K562 (cell line): ENCODE measurements around the gene SERTAD1. TPM values are rescaled to one million over a fixed set of nuclear protein-coding genes. Genes with fewer than 3 reads are reported as not detected.

Experiments
- ATAC-seq: fragments of 200-7000 bp; cut with Tn5 transposase; 3 replicates; pipeline ENCODE4 v1.9.1; 2020; ENCODE audit warnings: moderate library complexity
- BruUV-seq: library from RNA; stranded (reverse); fragments of 400-500 nt; replicated peaks from 2 replicates; lab custom pipeline; 2021; lab: Mats Ljungman, UMichigan
- CTCF ChIA-PET: fragments of 300-600 bp; formaldehyde crosslinking; extraction: SDS; loops from one replicate; lab custom pipeline; 2021; ENCODE audit warnings: low intra/inter-chr PET ratio; lab: Yijun Ruan, JAX
- POLR2A ChIA-PET: fragments of 300-600, 350-650 bp; sonication (Branson Sonifier 250); formaldehyde crosslinking; extraction: SDS; loops from one replicate; lab custom pipeline; 2021; ENCODE audit warnings: antibody characterized with exemption, inconsistent platforms; lab: Yijun Ruan, JAX
- DNase-seq, 4 experiments: peaks; one replicate each; pipeline versions ENCODE4 v3.0.0 to v3.0.0-alpha.2; 2011 to 2018; ENCODE audit warnings: low spot score in 3 of 4, mixed read lengths in 3 of 4; ENCODE audit errors: extremely low read depth in 1 of 4
- FAIRE-seq: peaks from 2 replicates; lab custom pipeline; 2011; peaks lifted over from hg19 to GRCh38; lab: Jason Lieb, UNC
- H2AFZ ChIP-seq: 2 replicates; pipeline ENCODE4 v1.6.0; 2011; ENCODE audit warnings: low read depth, low read length, control low read depth, inconsistent platforms
- H3K27ac ChIP-seq: fragments of 200-600 bp; 3 replicates; pipeline ENCODE4 v1.8.0; 2011; ENCODE audit warnings: low read depth, mild to moderate bottlenecking, control low read depth, inconsistent platforms, low read length, moderate library complexity, mixed read lengths; ENCODE audit errors: extremely low read depth
- H3K27me3 ChIP-seq, 2 experiments: fragments of 300-600 bp in 1 of 2; 2 replicates in 1 of 2; 3 replicates in 1 of 2; pipeline versions ENCODE4 v1.6.0 to v1.8.0; 2011; ENCODE audit warnings: inconsistent platforms in 2 of 2, low read length in 2 of 2, mild to moderate bottlenecking in 1 of 2, mixed read lengths in 1 of 2, moderate library complexity in 1 of 2; ENCODE audit not compliant: control insufficient read depth in 2 of 2, insufficient read depth in 2 of 2
- H3K36me3 ChIP-seq: fragments of 300-600 bp; 3 replicates; pipeline ENCODE4 v1.8.0; 2011; ENCODE audit warnings: mild to moderate bottlenecking, low read length, inconsistent platforms; ENCODE audit not compliant: control insufficient read depth, insufficient read depth
- H3K4me1 ChIP-seq, 2 experiments: fragments of 200-600 bp in 1 of 2; replicated peaks in 1 of 2; 2 replicates in 1 of 2; 3 replicates in 1 of 2; pipeline versions ENCODE4 v1.5.1 to v1.8.0; 2011; ENCODE audit warnings: inconsistent platforms in 2 of 2, low read length in 2 of 2, mild to moderate bottlenecking in 1 of 2, mixed read lengths in 1 of 2, moderate library complexity in 1 of 2; ENCODE audit not compliant: control insufficient read depth in 2 of 2, insufficient read depth in 2 of 2
- H3K4me2 ChIP-seq: 2 replicates; pipeline ENCODE4 v1.6.1; 2011; ENCODE audit warnings: low read length, control low read depth, inconsistent platforms, mixed read lengths; ENCODE audit not compliant: insufficient read depth
- H3K4me3 ChIP-seq: fragments of 200-600 bp; sonication (generic), shearing (Covaris generic); 2 replicates; pipeline ENCODE4 v1.5.1; 2016; ENCODE audit warnings: control low read depth, inconsistent platforms
- H3K79me2 ChIP-seq: fragments of 200-600 bp; 3 replicates; pipeline ENCODE4 v1.8.0; 2011; ENCODE audit warnings: low read length, inconsistent platforms; ENCODE audit not compliant: control insufficient read depth, insufficient read depth
- H3K9ac ChIP-seq, 2 experiments: 2 replicates each; pipeline versions ENCODE4 v1.6.0 to v1.6.1; 2011; ENCODE audit warnings: low read depth in 2 of 2, low read length in 2 of 2, control low read depth in 1 of 2, inconsistent platforms in 1 of 2, mild to moderate bottlenecking in 1 of 2, mixed read lengths in 1 of 2; ENCODE audit not compliant: insufficient read depth in 1 of 2
- H3K9me1 ChIP-seq: one replicate; pipeline ENCODE4 v1.6.0; 2011; ENCODE audit warnings: inconsistent platforms, mild to moderate bottlenecking, low read length, moderate library complexity; ENCODE audit not compliant: control insufficient read depth, insufficient read depth
- H3K9me3 ChIP-seq: replicated peaks from 2 replicates; pipeline ENCODE4 v1.5.1; 2011; ENCODE audit warnings: low read depth, low read length, inconsistent platforms; ENCODE audit not compliant: control insufficient read depth, insufficient read depth
- H4K20me1 ChIP-seq: replicated peaks from 2 replicates; pipeline ENCODE4 v1.6.1; 2011; ENCODE audit warnings: low read length, inconsistent platforms, mixed read lengths; ENCODE audit not compliant: control insufficient read depth, insufficient read depth
- ARHGAP35 ChIP-seq: fragments of 450-650 bp; IDR thresholded peaks from 2 replicates; pipeline ENCODE4 v1.6.1; 2018; ENCODE audit not compliant: partially characterized antibody
- NRF1 ChIP-seq, 2 experiments: fragments of 450-650 bp; IDR thresholded peaks in 1 of 2; conservative IDR thresholded peaks in 1 of 2; 2 replicates each; pipeline ENCODE4 v1.6.1; 2014; ENCODE audit warnings: mild to moderate bottlenecking in 2 of 2
- ZNF184 ChIP-seq: sonication (generic); formaldehyde crosslinking; IDR thresholded peaks from 2 replicates; pipeline ENCODE4 v1.5.0; 2020; ENCODE audit warnings: missing genetic modification reagents
- ZNF778 ChIP-seq: fragments of 450-650 bp; formaldehyde crosslinking; IDR thresholded peaks from 2 replicates; pipeline ENCODE4 v1.4.0; 2020; ENCODE audit warnings: mild to moderate bottlenecking, moderate library complexity
- WGBS: fragments of 100-300 bp; shearing (Covaris generic); methylation state at CpG from one replicate; pipeline ENCODE4 v1.1.6; 2016; ENCODE audit warnings: low coverage, mixed read lengths; ENCODE audit not compliant: insufficient coverage; ENCODE audit errors: missing lambda C conversion rate; 5-methylcytosine and 5-hydroxymethylcytosine counted together
- in situ Hi-C: fragments of 300-500 bp; cut with MboI; formaldehyde crosslinking; loops from 4 replicates; pipeline ENCODE4 v1.15.0; 2018; ENCODE audit warnings: inconsistent platforms, mixed read lengths
- intact Hi-C: fragments of 100-400 bp; cut with micrococcal nuclease; formaldehyde crosslinking; loops from 2 replicates; pipeline ENCODE4 v1.14.2; 2022
- polyA plus RNA-seq, 8 experiments: library from polyadenylated mRNA; depleted of rRNA in 4 of 8; stranded (reverse) in 5 of 8; unstranded in 3 of 8; fragments of >200 nt; fragmentation: Nextera tagmentation in 2 of 8; fragmentation: Illumina TruSeq in 1 of 8; extraction: Ambion mirVana in 2 of 8; extraction: Trizol in 1 of 8; gene quantifications; 2 replicates each; pipeline versions ENCODE4 v1.2.1 to v1.2.3, GENCODE V29; 2011 to 2014; ENCODE audit warnings: inconsistent platforms in 1 of 8, missing spikeins in 1 of 8
- total RNA-seq, 7 experiments: library from RNA; depleted of rRNA in 6 of 7; stranded (reverse); fragments of >200 nt in 6 of 7; fragmentation: Illumina TruSeq in 2 of 7; extraction: Trizol in 2 of 7; gene quantifications; 2 replicates each; pipeline versions ENCODE4 v1.2.1 to v1.2.3, GENCODE V29; 2011 to 2021; ENCODE audit warnings: low replicate concordance in 1 of 7
- TF ChIP-seq, protein P1 (sequence below): fragments of 150-350 bp; conservative IDR thresholded peaks from 2 replicates; pipeline ENCODE4 v1.6.1; 2014; ENCODE audit warnings: low read length

SERTAD1 gene
- total and polyA plus RNA-seq, 9 of the 15 experiments (the other 6 are each of a cell fraction or from before 2014, with no cell fraction given), result 0.15 to 8.7 (median 4.9) TPM

DNA sequence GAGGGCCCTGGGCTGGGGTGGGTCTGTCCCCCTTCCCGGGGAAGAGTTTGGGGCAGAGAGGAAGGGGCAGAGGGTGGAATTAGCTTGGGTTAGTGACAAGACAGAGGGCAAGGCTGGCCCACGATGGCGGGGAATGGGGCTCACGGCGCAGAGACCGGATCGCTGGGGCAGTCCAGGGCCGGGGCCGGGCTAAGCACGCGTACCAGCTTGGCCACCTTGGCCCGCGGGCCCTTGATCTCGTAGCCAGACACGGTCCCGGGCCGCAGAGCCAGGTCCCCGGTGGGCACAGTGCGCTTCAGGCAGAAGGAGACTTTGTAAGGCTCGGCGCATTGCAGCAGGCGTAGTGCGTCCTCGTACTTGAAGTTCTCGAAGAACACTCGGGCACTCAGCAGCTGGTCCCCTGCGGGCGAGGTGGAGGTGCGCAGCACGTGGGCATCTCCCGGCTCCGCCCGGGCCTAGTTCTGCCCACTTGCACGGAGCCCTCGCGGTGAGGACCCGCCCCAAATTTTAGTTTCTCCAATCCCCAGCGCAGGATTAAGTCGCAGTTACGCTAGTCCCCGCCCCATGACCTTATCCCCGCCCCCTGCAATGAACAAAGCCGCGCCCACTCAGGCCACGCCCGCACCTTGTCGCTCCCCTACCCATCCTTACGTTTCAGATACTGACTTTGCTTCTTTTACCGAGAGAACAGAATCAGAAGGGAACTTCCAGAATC, 27.2 kb downstream of the SERTAD1 start (continued):
- TF ChIP-seq, protein P1, sequence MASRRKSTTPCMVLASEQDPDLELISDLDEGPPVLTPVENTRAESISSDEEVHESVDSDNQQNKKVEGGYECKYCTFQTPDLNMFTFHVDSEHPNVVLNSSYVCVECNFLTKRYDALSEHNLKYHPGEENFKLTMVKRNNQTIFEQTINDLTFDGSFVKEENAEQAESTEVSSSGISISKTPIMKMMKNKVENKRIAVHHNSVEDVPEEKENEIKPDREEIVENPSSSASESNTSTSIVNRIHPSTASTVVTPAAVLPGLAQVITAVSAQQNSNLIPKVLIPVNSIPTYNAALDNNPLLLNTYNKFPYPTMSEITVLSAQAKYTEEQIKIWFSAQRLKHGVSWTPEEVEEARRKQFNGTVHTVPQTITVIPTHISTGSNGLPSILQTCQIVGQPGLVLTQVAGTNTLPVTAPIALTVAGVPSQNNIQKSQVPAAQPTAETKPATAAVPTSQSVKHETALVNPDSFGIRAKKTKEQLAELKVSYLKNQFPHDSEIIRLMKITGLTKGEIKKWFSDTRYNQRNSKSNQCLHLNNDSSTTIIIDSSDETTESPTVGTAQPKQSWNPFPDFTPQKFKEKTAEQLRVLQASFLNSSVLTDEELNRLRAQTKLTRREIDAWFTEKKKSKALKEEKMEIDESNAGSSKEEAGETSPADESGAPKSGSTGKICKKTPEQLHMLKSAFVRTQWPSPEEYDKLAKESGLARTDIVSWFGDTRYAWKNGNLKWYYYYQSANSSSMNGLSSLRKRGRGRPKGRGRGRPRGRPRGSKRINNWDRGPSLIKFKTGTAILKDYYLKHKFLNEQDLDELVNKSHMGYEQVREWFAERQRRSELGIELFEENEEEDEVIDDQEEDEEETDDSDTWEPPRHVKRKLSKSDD, result no peak
- peak; percentile 70 to 75 for TF ChIP-seq NRF1 (conservative IDR thresholded peaks at IDR 0.05 in 1 of 2, IDR thresholded peaks at IDR 0.05 in 1 of 2)
- TF ChIP-seq ARHGAP35, result no peak

DNA sequence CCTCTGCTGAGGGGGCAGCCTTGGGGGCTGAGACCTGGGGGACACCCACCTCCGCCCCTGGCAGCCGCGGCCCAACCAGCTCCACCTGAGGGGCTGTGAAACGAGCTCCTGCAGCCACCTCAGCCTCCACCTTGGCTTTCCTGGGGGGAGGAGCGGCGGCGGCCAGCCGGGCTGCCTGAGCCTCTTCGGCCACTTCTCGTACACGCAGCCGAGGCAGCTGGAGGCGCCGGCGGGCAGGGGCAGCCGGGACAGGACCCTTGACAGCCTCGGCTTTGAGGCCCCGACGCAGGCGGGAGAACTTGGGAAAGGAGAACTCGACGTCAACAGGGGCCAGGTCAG, 28.3 kb downstream of the SERTAD1 start:
- H3K9me1 ChIP-seq, result no peaks in the 10 kb centered on the region
- intact Hi-C loops (no loop called here), in situ Hi-C loops (no loop called here)
- H3K27ac ChIP-seq, result no peak overlapping the region
- no peaks in the 10 kb centered on the region for H3K36me3 ChIP-seq
- WGBS, result 74% methylated on average over 10 of the region's 22 CpGs
- no peak overlapping the region for H3K4me3 ChIP-seq
- no peaks in the 10 kb centered on the region for H3K79me2 ChIP-seq
- ChIA-PET POLR2A (no interaction called here), CTCF (no interaction called here)
- no peak for DNase-seq
- no peak for TF ChIP-seq ZNF778
- 0 out of 2 replicates have a peak, but pooled peaks have one; percentile 54 for TF ChIP-seq ZNF184
- H3K4me2 ChIP-seq, result no peak overlapping the region
- FAIRE-seq, result no peak
- no peak overlapping the region for H2AFZ ChIP-seq
- H3K9me3 ChIP-seq, result no peaks in the 10 kb centered on the region
- peaks cover 12 to 50% of the 10 kb centered on the region in 2 experiments for H3K4me1 ChIP-seq
- H3K27me3 ChIP-seq, result peaks cover 18 to 34% of the 10 kb centered on the region in 2 experiments
- peak overlapping the region in 1 of 2 experiments; percentile 58; a peak in 2 of 4 replicates for H3K9ac ChIP-seq
- no TSS peak for BruUV-seq
- H4K20me1 ChIP-seq, result 0 out of 2 replicates have a peak, but pooled peaks cover 5% of the 10 kb centered on the region
- ATAC-seq, result no peak
